GM04503 (cell line): Measurements from ENCODE around the gene PALLD.
A peak's percentile ranks its signal among the peaks of the same experiment; 100 is the strongest.

Experiments
- DNase-seq: peaks from one replicate; pipeline ENCODE4 v3.0.0-alpha.2; 2012; ENCODE audit warnings: low read depth

Gene PALLD

DNA sequence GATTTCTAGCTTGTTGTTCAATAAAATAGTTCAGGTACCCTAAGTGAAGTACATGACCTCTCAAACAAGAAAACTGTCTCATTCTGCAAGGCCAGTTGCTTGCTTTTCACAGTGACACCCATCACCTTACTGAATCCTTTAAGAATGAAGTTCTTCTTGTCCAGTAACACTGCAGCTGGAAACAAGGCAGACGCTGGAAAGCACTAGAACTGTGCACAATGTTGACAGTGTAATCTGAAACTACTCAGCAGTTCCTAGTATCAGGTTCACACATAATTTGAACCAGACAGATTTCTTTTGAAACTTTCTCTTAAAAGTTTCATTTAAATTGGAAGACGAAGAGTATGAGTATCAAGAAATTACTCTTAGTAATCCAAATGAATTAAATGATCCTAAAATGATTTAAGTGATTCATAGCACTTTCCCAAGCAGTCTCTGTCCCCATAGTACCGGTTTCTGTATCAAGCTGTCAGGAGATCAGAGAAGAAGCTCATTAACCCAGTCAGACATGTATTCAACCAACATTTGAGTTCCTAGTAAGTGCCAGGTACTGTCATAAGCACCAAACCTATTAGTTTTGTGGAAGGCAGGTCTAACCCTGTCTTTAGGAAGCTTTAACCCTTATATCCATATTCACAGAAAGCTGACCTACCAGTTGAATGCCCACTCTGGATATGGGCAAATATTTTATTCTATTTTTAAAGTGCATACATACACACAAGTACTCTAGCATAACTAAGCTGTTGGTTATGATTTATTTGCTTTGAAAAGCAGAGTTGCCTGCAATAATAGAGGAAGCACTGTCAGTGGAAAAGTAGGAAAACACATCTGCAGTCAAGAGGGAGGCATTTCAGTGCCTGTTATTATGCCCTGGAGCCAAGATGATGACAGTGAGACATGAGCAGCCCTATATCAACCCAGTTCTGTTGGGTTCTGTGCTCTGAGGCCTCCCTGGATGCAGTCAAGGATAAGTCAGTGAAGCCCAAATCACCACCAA is 63.6 kb downstream of the PALLD start:
- DNase-seq = no peak

DNA sequence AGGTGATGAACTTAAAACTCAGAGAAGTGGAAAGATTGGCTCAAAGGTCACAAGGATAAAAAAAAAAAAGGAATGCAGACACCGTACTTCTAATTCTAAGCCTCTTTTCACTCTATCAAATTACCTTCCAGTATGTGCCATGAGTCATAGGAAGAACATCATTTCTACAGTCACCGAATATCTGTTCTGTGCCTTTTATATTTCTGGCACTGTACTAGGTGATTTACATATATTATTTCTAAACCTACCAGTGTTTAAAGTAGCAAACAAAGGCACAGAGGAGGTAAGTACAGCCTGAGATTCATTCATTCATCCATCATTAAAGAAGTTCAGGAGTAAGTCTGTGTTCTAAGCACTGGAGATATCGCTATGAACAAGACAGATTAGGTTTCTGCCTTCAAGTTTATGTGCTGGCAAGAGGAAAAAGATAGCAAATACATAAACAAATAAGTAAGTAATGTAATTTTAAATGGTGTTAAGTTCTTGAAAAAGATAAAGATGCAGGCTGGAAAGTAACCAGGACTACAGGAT is 65.3 kb downstream of the PALLD start:
- DNase-seq = no peak

DNA sequence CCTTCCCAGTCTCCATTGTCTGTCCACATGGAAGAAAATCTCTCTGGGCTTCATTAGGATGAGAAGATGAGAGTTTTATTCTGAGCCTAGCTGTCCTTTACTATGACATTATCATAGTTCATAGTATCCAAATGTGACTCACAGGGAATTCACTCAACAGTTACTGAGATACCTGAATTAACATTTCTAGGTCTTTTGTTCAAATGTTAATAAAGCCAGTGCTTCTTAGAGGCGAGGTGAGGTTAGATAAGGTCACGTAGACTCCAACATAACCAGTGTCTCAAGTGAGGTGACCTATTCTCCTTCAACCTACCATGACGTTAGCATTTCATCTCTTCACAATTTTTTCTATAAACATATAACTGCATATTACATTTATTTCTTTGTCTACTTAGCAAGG is 67.2 kb downstream of the PALLD start:
- no peak for DNase-seq

DNA sequence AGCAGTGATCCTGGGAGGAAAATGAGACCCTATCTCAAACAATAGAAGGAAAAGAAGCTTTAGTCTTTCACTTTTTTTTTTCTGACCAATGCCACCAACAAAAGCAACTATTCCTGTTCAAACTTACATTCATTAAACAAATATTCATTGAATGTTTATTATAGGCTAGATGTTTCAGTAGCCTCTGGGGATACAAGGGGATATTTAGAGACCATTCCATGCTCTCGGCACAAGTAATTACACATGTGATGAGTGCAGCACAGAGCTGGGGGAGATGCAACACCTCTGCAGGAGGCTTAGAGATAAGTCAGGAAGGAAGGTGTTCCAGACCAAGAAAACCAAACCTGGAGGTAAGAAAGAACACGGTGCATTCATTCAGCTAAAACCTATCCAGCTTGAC is 68.3 kb downstream of the PALLD start:
- no peak for DNase-seq

DNA sequence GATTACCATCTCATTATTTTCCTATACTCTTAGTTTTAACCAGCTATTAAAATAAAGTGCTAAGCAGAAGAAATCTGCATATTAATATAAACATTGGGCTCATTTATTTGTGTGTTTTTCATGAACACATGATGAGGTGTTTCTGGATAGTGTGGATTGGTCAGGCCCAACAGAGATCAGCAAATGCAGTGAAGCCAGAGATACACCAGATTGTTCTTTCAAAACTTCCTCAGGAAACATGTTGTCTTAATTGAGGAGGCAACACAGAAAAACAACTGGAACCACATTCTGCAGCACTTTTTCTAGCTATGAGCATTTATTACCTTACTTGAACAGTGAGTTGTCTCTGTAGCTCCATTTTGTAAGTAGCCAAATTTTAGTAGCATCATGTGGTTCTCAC is 69.9 kb downstream of the PALLD start:
- no peak for DNase-seq

DNA sequence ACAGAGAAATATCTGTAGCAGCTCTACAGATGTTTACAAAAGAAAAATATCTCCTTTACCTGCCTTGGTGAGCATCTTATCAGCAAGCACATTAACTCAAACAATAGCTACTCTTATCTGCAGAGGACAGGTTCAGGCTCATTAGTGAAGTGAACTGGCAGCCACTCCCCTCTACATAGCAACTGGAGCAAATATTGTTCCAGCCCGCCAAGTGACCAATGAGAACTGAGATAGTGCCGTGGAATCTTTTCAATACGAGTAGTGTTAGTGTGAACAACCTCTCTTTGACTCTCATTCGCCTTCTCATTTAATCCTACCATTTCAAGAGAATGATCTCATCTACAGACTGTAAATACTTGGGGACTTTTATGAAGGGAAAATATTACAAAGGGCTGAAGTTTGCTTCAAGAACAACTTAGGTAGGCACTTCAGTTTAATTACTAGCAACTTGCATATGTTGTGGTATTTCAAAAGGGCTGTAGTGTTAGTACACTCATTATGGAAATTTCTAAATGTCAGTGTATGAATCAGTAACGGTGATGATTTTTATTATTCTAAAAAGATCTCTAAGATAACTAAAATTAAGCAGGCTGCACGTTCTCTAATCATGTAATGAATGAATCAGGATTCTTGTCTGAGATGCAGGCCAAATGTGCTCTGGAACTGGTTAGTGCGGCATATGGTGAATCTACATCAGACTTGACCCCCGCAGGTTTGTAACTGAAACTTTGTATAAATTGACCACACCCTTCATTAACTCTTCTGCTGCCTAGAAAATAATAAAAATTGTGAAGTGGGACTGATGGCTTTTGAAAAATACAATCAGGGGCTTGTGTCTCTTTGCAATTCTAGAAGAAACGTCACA is 72.4 kb downstream of the PALLD start:
- DNase-seq = no peak

DNA sequence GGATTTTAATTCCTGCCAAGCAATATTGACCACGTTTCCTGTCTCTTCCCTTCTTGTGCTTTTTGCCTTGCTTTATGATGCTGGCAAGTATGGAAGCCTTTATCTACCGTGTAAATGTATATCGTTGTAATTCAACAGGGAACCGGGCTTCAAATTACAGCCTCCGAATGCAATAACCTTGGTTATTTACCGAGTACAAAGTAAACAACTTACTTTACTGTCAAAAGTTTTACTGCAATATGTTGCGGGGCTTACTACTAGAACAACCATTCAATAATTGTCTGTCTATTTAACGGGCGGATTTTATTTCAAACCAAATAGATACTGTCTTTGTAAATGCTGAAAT is 73.1 kb downstream of the PALLD start:
- no peak for DNase-seq

DNA sequence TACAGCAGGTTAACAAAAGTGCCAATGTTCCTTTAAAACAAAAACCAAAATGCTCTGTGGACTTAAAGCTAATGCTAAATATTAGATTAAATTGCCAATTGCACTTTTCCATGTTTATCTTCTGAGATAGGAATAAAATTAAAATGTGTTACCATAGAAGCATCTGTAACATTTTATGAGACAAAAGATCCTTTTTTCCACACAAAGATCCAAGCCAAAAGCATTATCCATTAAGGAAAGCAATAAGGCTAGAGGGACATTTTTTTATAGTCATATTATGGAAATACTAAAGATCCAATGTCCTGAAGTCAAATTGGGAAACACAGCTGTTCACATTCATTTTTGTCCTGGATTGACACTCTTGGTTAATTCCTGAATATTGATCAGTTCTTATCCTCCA is 73.6 kb downstream of the PALLD start:
- no peak for DNase-seq

DNA sequence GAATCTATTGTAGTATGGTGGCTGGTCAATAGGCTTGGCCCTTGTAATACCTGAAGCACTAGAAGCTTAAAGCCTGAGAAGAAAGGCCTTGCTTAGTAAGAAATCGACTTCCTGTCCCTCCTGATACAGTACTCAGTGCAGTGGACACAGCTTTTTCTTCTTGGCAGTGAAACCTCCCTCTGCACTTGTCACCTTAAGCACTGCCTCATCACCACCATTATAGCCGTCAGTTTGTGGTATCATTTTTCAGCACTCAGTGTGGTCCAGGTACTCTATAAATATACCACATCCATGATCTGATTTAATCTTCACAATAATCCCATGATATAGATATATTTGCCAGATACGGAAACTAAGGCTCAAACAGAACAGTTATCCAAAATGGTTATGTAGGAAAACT is 75.2 kb downstream of the PALLD start:
- DNase-seq = no peak

DNA sequence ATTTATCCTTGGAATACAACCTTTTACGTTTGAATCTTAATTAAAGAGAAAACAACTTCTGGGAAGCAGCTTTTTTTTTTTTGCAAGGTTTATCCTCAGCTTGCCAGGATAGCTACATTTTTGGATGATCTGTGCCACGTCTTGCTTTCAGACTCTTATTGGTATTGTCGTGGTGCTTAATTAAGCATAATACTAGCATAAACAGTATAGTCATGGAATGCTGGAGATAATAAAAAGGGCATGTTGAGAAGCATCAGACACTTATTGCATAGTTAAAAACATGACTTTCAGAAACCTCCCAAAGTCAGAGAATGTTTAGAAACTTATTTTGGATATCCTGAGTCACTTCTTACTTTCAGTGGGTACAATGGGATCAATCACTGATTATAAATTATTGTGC is 77.0 kb downstream of the PALLD start:
- DNase-seq = no peak

DNA sequence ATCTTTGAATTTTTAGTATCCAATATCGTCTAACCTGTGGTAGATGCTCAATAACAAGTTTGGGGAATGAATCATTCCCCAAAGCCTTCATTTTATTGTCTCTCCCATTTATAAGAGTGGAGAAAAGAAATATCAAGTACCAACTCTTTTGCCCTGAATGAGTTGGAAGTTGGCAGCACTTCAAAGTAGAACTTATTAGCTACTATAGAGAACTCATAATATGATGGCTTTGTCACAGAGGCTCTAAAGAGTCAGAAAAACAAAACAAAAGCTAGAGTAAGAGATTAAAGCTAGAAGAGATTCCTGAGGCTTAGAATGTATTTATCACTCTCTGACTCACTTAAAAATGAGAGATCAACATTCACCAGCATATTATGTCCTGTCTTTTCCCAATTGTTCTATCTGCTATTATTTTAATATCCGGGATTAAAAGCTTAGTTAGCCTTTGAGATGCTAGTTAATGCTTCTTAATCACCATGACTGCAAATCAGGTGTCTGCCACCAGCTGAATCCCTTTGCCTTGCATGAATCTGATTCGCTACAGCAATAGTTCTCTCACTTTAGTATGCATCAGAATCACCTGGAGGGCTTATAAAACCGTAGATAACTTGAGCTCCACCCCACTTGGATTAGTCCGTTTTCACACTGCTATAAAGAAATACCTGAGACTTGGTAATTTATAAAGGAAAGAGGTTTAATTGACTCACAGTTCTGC is 77.9 kb downstream of the PALLD start:
- DNase-seq = no peak

DNA sequence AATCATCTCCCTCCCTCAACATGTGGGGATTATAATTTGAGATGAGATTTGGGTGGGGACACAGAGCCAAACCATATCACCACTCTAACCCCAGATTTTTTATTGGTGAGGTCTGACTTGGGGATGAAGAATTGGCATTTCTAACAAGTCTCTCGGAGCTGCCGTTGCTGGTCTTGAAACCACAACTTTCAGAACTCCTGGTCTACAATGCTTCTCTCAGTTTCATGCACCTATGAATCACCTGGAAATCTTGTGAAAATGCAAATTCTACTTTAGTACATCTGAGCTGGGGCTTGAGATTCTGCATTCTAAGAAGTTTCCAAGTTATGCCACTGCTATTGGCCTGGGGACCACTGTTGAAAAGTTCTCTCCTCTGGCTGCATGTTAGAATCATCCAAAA is 78.6 kb downstream of the PALLD start:
- no peak for DNase-seq

DNA sequence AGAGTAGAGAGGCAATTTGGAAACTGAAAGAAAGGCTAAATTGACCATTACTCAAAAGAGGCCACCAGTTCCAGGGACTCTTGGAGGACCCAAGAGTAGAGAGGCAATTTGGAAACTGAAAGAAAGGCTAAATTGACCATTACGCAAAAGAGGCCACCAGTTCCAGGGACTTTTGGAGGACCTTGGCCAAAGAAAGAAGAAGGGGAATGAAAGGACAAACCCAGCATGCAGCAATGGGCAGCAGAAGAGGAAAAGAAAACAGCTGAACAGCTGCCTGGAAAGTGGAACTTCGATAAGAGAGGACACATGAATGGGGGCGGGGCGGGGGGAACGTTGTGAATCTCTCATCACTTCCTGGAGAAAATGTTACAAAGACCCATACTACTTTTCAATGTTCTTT is 80.8 kb downstream of the PALLD start:
- DNase-seq = no peak

DNA sequence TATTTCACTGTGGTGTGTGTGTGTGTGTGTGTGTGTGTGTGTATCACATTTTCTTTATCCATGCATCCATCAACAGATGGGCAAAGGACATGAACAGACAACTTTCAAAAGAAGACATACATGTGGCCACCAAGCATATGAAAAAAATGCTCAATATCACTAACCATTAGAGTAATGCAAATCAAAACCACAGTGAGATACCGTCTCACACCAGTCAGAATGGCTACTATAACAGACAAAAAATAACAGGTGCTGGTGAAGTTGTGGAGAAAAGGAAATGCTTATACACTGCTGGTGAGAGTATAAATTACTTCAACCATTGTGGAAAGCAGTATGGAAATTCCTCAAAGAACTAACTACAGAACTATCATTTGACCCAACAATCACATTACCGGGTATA is 83.4 kb downstream of the PALLD start:
- DNase-seq = no peak

DNA sequence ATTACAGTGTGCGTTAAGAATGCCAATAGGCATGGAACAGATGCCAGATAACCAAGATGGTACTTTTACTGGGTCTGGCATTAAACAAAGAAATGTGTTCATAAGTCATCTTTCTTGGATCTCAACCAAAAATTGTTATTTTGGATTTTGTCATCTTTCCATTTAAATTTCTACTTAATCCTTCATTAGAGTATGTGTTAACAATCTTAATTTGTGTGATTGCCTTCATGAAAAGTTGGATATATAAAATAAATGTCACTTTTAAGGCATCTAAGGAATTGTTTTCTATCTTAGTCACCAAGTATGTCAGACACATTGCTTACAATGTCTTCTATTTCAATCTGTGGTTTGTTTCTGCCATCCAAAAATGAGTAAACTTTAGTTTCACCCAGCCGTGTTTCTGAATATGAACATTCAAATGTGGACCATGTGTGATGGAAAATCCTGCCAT is 87.5 kb downstream of the PALLD start:
- peak; percentile 61 for DNase-seq

DNA sequence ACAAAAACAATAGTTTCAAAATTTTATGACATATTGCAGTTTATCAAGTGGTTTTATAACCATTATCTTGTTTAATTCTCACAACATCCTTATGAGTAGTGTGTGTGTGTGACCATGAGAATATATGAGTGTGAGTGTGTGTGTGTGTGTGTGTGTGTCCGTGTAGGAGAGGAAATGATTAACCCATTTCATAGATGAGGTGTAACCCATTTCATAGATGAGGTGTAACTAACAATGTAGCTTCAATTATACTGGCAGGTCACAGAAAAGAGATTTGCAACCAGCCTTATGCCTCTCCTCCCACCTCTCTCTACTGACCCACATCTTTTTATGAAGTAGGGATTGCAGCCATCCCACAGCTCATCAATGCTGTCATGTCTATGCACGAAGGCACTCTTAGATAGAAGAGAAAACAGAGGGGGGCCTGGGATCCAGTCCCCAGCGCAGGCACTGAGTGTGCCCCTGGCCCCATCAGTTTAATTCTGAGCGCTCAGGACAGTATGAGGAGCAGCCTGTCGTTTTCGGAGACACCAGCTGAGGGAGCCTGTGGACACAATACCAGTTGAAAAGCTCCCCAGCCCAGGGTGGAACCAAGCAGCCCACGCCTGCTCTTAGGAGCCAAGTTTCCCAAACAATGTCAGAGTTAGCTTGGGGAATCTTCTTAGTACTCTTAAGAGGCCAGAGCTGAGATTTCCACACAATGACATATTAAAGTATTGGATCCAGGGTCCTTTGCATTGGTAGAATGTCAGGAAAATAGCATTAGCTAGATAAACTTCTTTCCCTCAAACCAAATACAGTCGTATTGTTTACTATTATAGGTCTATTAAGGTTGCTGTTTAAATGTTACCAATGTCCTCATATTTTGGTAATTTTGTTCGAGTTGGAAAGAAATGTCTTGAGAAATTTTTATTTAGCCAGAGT is 88.6 kb downstream of the PALLD start:
- no peak for DNase-seq

DNA sequence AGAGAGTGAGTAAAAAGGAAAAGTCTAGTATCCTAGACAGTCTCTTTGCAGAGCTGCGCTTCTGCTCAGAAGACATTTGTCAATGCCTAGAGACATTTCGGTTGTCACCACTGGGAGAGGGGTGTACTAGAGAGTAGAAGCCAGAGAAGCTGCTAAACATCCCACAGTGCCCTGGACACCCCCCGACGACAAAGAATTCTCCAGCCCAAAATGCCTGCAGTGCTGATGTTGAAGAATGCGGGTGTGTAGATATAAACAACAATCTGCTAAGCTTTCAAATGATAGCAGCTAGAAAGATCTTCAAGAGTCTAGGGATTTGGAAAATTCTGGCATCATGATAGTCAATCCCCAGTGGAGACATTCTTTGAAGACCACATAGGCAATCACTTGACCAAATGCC is 90.1 kb downstream of the PALLD start:
- no peak for DNase-seq

DNA sequence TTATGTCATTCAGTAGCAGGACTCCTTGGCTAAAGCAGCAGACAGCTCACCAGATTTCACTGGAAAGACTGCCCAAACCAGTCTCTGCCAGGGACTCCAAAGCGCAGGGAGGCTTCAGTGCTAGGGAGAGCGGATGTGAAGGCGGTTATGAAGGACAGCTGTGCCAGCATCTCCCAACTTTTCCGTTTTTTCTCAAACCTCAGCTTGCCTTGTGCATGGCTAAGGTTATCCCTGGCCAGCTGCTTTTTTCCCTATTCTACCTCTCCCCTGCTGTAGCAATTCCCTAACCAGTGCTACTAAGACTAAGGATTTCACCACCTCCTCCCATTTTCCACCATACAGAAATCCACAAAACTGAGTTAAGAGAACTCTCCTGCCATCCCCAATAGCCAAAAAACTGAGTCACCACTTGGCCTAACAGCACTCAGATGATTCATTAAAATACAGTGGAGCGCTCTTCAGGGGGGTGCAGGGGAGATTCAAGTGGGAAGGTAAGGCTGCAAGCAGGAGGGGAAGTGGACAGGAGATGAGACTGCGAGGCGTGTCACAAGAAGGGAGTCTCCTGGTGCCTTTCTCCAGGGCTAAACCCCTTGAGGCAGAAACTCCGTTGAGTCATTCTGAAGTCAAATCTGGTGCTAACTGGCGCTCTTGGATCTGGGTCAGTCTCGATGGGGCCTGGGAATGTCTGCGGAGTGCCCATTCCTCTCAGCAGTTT is 90.7 kb downstream of the PALLD start:
- peak; percentile 49 for DNase-seq

DNA sequence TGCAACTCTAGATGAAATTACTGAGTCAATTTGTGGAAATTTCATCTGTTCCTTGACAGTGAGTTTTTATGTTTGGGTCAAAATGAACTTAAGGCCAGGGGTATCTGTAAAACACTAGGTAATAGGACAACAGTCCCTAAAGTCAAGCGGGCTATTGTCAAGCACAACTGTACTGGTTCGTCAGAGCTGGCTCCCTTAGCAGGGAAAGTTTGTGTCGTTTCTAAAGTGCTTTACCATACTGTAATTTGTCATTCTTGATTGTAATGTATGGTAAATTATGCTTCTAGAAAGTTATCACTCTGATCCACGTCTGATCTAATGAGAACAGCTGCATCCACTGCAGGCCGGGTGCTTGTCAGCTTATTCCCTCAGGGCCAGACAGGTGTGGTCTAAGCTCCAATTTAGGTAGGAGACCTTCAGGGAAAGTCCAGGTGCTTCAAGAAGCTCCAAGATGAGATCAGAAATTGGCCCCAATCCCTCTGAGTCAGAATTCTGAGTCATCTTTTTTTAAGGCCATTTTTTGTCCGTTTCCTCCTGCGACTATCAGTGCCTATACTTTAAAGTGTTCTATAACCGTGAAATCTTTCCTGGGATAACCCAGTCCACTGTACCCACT is 92.2 kb downstream of the PALLD start:
- DNase-seq = no peak

DNA sequence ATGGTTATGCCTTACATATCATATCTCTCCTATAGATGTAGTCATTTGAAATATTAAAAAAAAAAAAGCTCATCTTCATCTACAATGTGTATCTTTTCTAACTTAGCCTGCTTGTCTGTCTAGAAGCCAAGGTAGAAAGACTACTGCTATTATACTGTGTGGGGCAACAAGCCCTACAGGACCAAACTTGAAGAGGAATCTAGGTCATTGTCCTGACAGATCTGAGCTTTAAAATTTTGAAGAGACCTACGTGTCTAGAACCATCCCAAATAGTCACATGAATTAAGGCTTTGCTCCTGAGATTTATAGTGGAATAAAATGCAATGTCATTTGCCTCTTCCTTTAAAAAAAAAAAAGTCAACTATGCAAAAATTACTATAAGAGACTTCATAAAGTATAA is 95.8 kb downstream of the PALLD start:
- DNase-seq = no peak
